Measurements from ENCODE around the gene GNB1.

The GNB1 gene

DNA sequence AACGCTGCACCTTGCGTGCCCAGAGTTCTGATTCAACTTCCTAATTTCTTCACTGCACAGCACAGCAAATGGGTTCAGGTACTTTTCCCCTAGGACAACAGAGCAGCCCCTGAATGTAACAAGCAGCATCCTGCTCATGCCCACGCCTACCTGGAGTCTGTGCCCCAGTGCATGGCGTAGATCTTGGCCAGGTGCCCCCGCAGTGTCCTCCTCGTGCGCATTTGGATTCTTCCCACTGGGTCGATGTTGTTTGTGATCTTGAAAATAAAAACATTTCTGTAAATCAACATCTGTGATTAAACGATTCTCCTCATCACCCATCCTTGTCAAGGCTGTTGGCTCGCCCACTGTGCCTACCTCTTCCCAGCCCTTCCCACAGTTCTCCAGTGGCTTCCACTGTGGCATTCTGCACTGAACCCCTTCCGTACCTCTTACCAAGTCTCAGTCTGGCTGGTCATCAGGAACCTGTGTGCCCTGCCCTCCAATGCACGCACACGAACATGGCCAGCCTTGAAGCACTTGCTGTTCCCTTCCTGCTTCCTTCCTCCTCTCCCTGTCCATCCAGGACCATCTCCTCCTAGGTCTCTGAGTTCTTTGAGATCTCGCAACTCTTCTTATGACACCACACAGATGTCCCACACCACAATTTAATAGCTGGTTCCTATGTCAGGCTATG lies 75.1 kb downstream of the GNB1 start:
- DNase-seq = no peak

DNA sequence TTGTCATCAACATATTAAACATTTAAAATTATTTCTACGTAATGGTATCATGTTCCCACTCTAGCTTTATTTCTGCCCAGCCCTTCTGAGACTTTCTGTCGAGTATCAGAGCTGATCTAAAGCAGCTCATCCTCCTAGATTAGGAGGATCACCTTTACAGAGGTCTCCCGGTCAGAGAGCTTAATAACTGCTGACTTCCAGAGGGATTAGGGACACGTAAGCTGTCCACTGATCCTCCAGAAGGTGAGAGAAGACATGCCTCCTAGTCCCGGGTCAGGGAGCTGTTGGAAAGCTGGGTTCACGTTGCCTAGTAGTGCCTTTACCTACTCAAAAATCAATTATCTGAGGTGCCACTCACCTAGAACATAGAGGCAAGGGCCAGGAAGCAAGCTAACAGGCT lies 81.4 kb downstream of the GNB1 start:
- no peak for DNase-seq

DNA sequence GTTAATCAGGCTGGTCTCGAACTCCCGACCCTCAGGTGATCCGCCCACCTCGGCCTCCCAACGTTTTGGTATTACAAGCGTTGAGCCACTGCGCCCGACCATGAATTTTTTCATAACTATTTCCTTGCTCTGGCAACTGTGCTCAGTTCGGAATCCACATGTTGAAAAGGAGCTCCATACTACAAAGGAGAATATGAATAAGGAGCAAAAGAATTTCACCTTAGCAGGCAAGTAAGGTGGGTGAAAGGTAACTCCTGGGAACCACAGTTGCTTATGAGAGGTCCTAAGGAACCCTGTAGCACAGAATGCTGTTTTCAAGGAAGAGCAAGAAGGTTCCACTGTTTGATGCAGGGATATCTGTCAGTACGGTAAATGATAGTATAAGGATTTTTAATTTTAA lies 82.7 kb downstream of the GNB1 start:
- DNase-seq = no peak

DNA sequence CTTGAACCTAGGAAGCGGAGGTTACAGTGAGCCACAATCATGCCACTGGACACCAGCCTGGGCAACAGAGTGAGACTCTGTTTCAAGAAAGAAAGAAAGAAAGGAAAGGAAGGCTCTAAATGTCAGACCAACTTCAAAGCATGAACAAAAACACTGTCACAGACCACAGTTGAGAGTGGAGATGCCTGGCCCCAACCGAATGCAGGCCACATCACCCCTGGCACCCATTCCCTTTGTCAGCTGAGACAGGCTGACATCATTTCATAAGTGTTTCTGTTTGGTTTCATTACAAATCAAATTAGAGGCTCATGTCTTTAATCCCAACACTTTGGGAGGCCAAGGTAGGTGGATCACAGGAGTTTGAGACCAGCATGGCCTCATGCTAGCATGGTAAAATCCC lies 84.0 kb downstream of the GNB1 start:
- DNase-seq = no peak

DNA sequence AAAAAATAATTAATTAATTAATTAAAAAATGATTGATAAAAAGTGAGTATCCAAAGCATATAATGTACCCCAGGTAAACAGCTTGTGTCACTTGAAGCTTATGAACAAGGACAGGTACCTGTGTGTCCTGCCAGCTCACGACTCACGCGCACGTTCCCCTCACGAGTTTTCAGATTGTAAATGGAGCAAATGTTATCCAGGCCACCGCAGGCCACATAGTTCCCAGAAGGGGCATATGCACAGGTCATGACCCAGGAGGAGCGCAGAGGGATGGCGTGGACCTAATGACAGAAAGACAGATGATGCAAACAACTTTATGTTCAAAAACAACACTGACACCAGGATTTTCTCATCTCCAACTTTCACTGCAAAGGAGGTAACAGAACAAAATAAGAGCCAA lies 86.6 kb downstream of the GNB1 start:
- no peak for DNase-seq

DNA sequence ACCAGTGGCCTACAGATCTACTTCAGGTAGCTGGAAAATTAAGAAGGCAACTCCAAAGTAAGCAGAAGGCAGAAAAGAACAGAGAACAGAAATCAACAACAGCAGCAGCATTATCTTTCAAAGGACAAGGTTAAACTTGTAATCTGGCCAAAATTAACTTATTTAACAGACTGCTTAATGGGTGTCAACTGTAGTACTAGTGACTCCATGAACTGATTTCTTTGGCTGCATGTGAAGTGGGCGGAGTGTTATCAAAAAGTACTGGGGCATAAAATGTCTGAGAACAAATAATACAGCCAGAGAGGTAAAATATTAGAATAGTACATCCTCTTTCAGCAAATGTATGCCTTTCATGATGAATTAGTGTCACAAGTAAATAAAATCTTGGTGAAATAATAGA lies 88.0 kb downstream of the GNB1 start:
- DNase-seq = no peak

DNA sequence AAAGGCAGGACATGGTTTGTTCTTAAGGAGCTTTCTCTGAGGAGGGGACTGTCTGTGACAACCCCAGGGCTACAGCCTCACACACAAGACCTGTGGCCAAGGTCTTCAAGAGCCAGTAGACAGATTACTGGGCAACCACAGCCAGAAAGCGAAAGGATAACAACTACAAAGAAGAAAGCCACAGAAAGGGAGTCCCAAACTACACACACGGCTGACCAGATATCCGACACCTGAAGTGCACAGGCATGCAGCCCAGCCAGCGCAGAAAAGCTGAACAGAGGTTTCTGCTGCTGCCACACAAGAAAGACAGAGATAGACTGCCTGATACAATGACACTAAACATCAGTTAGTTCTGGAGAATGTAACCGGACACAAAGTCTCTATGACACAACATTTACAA lies 91.2 kb downstream of the GNB1 start:
- DNase-seq = no peak

DNA sequence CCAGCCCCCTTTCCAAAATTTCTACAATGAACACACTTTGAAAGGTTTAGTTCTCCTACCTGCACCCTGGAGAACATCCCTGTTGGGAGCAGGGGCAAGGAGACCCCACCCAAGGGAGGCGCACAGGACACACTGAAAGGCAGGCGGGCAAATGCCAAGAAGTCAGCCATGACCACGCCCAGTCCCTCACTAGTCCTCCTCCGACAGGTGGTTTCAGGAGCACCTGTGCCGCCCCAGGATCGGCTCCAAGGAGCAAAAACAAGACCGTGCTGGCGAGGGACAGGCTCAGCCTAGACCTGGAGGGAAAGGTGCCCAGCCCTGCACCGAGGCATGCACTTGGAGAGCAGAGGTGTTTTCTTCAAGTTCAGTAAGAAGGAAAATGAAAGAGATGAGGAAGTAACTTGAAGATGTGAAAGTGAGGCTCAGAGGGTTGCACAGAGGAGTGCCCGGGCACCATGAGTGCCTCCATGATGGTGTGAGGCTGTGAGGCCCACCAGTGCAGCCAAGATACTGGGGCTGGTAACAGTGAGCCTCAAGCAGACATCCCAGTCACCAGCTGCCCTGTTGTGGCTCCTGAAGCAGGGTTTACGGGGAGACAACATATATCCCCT lies 93.1 kb downstream of the GNB1 start:
- no peak for DNase-seq

DNA sequence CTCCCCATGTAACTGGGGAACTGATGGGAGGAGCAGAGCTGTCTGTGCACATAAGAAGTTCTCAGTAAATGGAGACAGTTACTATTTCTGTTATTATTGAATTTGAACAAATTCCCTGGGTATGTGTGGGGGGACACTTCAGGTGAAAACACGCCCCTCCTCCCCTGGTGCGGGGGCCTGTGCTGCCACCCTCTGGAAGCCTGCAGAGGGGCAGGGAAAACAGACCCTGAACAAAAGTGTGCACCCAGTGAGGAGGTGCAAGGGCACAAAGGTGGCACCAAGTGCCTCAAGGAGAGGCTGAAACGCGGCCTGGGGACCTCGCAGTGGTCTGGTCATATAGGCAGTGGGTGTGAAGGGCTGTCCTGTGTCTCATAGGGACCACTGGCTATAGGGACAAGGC lies 94.4 kb downstream of the GNB1 start:
- DNase-seq = no peak

DNA sequence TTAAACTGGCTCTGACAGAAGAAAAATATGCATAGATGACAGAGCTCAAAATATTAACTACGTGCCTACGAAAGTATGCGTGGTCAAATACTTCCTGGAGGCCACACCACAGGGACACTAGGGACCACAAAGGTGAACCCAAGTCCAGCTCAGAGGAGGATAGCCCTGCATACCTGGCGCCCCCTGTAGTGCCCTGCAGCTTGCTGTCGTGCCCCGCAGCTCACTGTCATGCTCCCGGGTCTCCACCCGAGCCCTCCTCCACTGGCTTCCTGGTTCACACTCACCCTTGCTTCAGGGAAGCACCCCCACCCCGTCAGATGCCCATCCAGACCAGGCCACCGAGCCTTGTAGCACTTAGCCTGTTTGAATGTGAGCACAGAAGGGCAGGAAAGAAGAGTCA lies 95.9 kb downstream of the GNB1 start:
- no peak for DNase-seq

DNA sequence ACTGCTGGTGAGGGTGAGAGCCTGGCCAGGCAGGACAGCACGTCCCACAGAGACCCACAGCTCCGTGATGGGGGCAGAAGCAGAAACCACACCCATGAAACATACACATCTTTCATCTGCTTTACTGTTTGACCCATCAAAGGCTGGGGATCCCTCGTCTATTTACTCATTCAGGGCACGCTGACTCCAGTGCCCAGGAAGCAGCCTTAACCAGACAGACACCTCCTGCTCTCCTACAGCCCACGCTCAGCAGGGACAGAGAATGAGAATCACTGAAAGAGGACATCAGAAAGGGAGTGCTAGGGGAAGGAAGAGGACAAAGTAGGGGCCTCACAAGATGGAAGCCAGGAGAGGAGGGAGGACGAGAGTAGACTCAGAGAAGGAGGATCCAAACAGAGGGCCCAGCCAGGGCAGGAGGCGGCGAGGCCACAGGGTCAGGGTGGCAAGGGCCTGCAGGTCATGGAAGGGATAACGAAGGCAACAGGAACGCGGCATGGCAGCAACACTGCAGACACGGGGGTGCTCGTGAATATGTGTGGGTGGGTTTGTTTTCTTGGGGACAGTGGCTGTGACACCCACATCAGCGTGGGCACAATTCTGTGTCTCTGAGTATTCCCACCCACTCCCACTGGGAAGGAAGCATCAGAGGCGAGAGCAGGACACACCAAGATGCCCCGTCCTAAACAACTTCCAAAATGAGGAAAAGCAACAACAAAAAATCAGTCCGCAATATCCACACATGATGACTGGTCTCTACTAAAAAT lies 97.2 kb downstream of the GNB1 start:
- DNase-seq = no peak

DNA sequence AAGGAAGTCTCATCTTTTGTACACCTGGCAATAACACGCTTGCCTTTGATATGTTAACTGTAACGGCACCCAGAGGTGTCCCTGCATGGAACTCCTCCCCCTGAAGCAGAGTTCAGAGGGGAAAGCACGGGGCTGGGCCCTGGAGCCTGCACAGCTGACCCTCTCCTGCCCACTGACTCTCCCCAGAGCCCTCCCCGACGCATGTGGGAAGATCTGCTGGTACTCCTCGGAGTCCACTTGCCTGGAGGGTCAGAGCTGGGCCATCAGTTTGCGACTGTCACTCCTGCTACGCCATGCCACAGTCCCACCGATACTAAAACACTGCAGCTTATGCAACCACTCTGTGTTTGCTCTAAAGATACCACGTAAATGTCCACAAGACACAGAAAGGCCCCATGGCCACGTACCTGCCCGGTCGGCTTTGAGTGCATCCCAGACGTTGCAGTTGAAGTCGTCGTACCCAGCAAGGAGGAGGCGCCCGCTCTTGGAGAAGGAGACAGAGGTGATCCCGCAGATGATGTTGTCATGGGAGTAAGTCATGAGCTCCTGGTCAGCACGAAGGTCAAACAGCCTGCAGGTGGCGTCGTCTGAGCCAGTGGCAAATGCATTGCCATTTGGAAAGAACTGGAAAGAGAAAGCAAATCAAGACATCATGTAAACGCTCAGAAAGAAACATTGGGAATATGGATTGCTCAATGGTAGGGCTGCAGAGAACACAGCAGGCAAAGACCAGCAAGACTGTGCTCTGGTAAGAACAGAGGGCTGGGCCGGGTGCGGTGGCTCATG lies 102.0 kb downstream of the GNB1 start:
- DNase-seq = no peak

DNA sequence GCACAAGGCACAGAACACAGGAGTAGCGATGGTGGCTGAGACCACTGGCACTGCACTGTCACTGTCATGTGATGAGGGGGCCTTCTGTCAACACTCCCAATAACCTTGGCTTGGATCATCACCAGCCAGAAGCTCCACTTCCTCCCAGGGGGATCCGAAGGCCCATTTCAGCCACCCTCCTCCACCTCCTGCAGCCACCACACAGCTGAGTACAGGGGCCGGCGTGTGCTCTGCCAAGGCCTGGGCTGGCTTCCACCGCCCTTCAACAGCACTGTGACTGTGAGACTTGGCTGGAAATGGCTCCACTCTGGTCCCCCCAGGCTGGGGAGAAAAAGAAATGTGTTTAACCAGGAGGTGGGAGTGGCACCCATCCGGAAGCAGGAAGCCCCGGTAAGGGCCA lies 102.8 kb downstream of the GNB1 start:
- DNase-seq = no peak

DNA sequence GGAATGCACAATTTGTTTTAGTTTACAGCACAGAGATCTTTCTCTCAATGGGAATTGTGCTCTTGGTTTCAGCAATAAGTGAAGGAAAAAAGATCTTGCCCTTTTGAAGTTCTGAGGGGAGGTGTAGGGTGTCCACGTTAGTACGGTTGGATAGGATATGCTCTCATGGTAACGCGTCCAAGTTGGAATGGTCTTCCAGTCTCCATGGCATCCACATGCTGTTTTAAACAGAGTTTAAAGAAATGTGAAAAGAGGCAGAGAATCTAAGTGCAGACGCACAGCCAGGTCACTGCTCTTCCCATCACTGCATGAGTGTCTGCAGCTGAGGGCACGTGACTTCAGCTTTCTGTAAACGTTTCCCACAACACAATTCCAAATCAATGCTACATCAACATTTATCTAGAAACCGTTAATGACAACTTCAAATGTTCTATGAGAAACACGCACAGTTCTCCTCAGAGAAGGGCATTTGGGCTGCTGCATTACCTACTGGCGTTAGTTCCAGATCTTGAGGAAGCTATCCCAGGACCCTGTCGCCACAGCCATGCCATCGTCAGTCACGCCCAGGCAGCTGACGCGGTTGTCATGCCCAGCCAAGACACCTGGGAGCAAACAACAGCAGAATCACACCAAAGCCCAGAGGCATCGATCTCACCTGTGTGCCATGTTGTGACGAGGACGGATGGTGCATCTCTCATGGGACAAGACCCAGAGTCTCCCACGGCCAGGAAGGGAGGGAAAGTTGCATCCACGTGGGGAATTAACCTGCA lies 103.9 kb downstream of the GNB1 start:
- DNase-seq = no peak

DNA sequence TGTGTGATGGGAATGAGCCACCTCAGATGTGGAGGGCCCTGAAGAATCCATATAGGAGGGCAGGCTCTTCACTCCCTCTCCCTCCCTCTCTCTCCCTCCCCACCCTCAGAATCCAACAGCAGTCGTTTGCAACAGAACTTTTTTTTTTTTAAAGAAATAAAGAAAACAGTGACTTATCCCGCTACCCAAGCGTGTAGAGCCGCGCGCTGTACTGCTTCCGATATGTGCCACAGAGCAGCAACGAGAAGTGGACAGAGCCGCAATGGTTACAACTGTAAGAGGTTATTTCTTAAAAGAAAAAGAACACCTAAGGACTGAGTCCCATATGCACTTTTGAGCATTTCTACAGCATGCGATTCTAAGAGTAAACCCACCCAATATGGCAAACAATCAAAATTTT lies 105.2 kb downstream of the GNB1 start:
- DNase-seq = no peak

DNA sequence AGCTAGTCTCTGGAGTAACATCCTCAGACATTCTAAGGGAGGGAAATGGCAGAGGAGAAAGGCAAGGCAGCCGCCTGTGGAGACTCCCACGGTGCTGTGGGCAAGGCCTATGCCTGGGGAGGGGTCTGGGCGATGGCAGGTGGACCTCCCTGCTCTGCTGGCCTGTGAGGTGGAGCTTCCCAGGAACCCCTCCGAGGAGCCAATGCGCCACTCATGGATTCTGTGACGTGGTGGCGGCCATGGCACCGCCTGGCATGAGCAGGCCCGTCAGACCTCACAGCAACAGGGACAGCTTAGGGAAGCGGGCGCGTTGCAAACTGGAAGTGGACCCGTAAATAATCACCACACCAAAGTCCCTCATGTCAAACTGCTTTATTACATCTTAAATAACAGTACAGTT lies 106.0 kb downstream of the GNB1 start:
- no peak for DNase-seq

DNA sequence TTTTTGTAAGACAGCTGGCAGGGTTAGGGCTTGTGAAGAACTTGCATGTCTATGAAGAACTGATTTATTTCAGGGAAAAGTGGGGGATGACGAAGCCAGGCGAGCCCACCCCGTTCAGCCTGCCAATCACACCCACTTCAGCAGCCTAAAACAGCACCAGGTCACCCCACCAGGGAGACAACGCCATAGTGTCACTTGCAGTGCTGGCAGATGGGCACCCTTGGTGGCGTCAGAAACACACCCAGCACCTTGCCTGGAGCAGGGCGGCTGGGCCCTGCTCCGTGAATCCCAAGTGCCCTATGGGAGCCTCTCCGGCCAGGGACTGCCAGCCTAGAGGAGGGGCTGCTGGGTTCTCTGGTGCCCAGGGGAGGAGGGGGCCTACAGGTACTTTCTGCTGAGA lies 107.6 kb downstream of the GNB1 start:
- no peak for DNase-seq

DNA sequence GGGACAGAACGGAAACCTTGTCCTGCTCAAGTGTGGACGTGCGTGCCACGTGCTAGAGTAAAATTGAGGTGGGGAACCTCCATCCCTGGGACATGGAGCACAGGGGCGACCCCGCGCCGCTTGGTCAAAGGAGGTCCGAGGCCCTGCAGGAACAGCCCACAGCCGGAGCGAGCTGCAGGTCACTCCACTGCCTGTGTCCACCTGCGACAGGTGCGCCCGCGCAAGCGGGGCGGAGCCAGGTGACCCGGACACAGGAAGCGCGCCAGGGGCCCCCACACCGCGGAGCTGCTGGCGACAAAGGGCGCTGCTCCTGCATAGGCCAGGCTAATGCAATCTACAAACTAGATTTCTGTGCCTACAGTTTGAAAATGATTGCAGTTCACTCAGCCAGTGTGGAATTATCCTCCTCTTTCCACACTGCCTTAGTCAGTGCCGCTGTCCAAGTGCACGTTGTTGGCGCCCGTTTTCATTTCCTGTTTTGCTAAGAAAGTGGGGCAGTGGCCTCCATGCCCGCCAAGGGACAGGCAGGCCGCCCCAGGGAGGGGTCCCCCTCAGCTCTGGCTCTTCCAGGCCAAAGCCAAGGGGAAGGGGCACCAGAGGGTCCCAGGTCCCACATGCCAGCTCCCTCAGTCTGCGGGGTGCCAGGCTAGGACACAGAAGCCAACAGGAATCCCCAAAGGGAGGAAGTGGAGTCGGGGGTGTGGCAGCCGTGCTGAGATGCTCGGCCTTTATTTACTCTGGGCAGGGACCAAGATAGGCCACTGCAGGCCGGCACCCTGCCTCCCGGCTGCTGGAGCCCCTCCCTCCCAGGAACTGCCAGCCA lies 108.3 kb downstream of the GNB1 start:
- peak; percentile 42 for DNase-seq

DNA sequence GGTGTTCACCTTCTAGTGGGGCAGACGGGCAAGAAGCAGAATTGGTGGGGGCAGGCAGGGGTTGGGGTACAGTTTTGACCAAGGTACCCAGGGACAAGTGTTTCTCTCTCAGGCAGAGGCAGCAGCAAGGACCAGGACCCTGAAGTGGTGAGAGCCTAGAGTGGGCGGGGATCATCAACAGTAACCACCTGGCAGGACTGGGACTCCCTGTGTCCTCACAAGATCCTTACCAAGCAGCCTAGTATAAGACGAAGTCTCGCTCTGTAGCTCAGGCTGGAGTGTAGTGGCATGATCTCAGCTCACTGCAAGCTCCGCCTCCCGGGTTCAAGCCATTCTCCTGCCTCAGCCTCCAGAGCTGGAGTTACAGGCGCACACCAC lies 109.4 kb downstream of the GNB1 start:
- no peak for DNase-seq

DNA sequence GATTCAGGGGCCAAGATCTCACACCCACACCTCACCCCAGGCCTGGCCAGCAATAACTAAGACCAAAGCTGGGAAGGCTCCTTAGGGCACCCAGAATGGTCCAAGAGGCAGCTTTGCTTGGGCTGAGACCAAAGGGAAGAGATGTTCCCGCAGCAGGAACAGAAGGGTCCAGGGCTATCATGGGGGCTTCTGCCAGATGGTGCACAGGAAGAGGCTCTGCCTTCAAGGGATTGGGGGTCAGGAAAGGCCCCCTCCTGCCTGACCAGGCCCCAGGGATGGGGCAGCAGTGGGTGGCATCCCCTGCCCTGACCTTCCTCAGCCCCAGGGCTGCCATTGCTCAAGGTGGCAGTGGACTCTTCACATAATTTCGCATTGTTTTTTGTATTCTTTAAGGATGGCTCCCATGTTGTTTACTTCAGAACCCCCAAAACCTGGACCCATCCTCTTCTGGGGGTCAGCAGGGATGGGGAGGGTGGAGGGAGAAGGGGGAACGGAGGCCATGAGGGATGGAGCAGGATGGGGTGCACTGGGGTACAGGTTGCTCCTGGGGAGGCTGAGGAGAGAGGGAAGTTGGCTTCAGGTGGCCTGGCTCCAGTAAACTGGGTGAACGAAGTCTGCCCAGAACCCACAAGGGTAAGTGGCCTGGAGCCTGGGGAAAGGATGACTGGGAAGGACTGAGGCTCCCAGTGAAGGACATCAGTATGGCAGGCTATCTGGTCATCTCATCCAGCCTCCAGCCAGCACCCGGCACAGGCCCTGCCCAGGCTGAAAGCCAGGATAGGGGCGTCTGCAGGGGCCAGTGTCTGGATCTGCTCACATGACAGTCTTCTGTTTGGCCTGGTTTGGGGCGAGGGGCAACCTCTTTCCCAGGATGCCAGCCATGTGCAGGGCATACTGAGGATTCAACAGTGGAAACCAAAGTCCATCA lies 110.0 kb downstream of the GNB1 start:
- DNase-seq = no peak
